Fibroblast of peridontal ligament (primary cell): ENCODE measurements around the gene ZNF207.
"Not testable (repeated sequence)": the region's sequence is repeated elsewhere in the genome, so short reads cannot be mapped to it uniquely, and the experiment has no call there.

Source experiments
- DNase-seq: peaks from one replicate; pipeline ENCODE4 v3.0.0-alpha.2; 2010; ENCODE audit errors: extremely low read depth

ZNF207 gene

GRCh38 chr17:32386844-32387243, 36.9 kb downstream of the ZNF207 start:
- DNase-seq, result no peak

GRCh38 chr17:32388128-32388527, 38.2 kb downstream of the ZNF207 start:
- DNase-seq, result not testable (repeated sequence)

GRCh38 chr17:32388613-32389459, 38.9 kb downstream of the ZNF207 start:
- no peak for DNase-seq

GRCh38 chr17:32393904-32394303, 43.9 kb downstream of the ZNF207 start:
- no peak for DNase-seq

- no peak for DNase-seq
Observed at GRCh38 chr17:32396343-32396742, 46.4 kb downstream of the ZNF207 start.

GRCh38 chr17:32398946-32399345, 49.0 kb downstream of the ZNF207 start:
- no peak for DNase-seq

- not testable (repeated sequence) for DNase-seq
Observed at GRCh38 chr17:32410085-32410484, 60.1 kb downstream of the ZNF207 start.

- no peak for DNase-seq
Observed at GRCh38 chr17:32426894-32427293, 76.9 kb downstream of the ZNF207 start.

- DNase-seq, result no peak
Observed at GRCh38 chr17:32429598-32429997, 79.6 kb downstream of the ZNF207 start.
